ENCODE results near the gene MICU2.

GRCh38 chr13:21516805-21517204 is 87.2 kb downstream of the MICU2 start:
- TF ChIP-seq CTCF (IDR thresholded peaks at IDR 0.05; ENCODE audit: low read depth, low read length) (no peak), EZH2phosphoT487 (IDR thresholded peaks at IDR 0.05; ENCODE audit: low read depth) (no peak)
